Posterior cingulate gyrus (tissue), 11 donors: ENCODE measurements around the gene TRIM25.
A peak's percentile ranks its signal among the peaks of the same experiment; 100 is the strongest.

Experiments used
- DNase-seq, 10 donors: peaks; one replicate each; pipeline versions ENCODE4 v3.0.0 to v3.0.0-alpha.2; 2020 to 2021; ENCODE audit warnings: mixed read lengths in 3 of 10
- intact Hi-C: fragments of 100-400 bp; cut with DNase I; formaldehyde crosslinking; loops from one replicate; pipeline ENCODE4 v1.15.1; 2023

The TRIM25 gene

GRCh38 chr17:56897646-56898424 lies 16.0 kb downstream of the TRIM25 start:
- intact Hi-C loops, result no loop called here
- DNase-seq, result peak in 1 of 10 donors; percentile 63

GRCh38 chr17:56896968-56897359 lies 16.9 kb downstream of the TRIM25 start:
- intact Hi-C loops, result no loop called here
- peak in 1 of 10 donors; percentile 11 for DNase-seq

GRCh38 chr17:56896217-56896967 lies 17.5 kb downstream of the TRIM25 start:
- intact Hi-C loops, result no loop called here
- peak in 1 of 10 donors; percentile 28 for DNase-seq

- intact Hi-C loops, result no loop called here
- peak in 1 of 10 donors; percentile 46 for DNase-seq
Observed at GRCh38 chr17:56894859-56895455, 18.9 kb downstream of the TRIM25 start.

- intact Hi-C loops, result no loop called here
- peak in 1 of 10 donors; percentile 28 for DNase-seq
Observed at GRCh38 chr17:56893503-56893902, 20.3 kb downstream of the TRIM25 start.

GRCh38 chr17:56892333-56892732 lies 21.5 kb downstream of the TRIM25 start:
- DNase-seq, result no peak
- intact Hi-C loops, result no loop called here

- intact Hi-C loops, result no loop called here
- DNase-seq, result peak in 1 of 10 donors; percentile 46
Observed at GRCh38 chr17:56891751-56892150, 22.1 kb downstream of the TRIM25 start.

- intact Hi-C loops, result no loop called here
- no peak for DNase-seq
Observed at GRCh38 chr17:56890906-56891674, 22.8 kb downstream of the TRIM25 start.

- peak in 1 of 10 donors; percentile 56 for DNase-seq
- intact Hi-C loops, result no loop called here
Observed at GRCh38 chr17:56890390-56890789, 23.5 kb downstream of the TRIM25 start.

GRCh38 chr17:56887552-56888467 lies 26.0 kb downstream of the TRIM25 start:
- intact Hi-C loops, result no loop called here
- peak in 1 of 10 donors; percentile 43 for DNase-seq

- DNase-seq, result no peak
Observed at GRCh38 chr17:56887105-56887504, 26.7 kb downstream of the TRIM25 start.

GRCh38 chr17:56886288-56886731 lies 27.5 kb downstream of the TRIM25 start:
- intact Hi-C loops, result no loop called here
- DNase-seq, result no peak

More at GRCh38 chr17:56887105-56887504, 26.7 kb downstream of the TRIM25 start:
- intact Hi-C loops, result no loop called here

- intact Hi-C loops, result no loop called here
- DNase-seq, result no peak
Observed at GRCh38 chr17:56885312-56885657, 28.6 kb downstream of the TRIM25 start.

GRCh38 chr17:56884483-56885311 lies 29.2 kb downstream of the TRIM25 start:
- intact Hi-C loops, result no loop called here
- DNase-seq, result no peak

- DNase-seq, result no peak
- intact Hi-C loops, result no loop called here
Observed at GRCh38 chr17:56883616-56884015, 30.2 kb downstream of the TRIM25 start.

GRCh38 chr17:56881685-56882295 lies 32.1 kb downstream of the TRIM25 start:
- intact Hi-C loops, result no loop called here
- DNase-seq, result no peak

- DNase-seq, result no peak
- intact Hi-C loops, result no loop called here
Observed at GRCh38 chr17:56880571-56880970, 33.3 kb downstream of the TRIM25 start.

GRCh38 chr17:56880133-56880532 lies 33.7 kb downstream of the TRIM25 start:
- intact Hi-C loops, result no loop called here
- DNase-seq, result no peak
